Activated CD8-positive, alpha-beta T cell treated with anti-CD3 and anti-CD28 coated beads, Interleukin-2, amount 10 ng/mL, durations not matched to agents 7 days and 5 days (primary cell): Measurements from ENCODE around the gene KCNS3. TPM values are rescaled to one million over a fixed set of nuclear protein-coding genes. Genes with fewer than 3 reads are reported as not detected.
"Not testable (repeated sequence)": the region's sequence is repeated elsewhere in the genome, so short reads cannot be mapped to it uniquely, and the experiment has no call there.

Experiments
- ATAC-seq: fragments of 150-1000 bp; cut with Tn5 transposase; one replicate; pipeline ENCODE4 v1.10.0; 2021; ENCODE audit warnings: moderate library complexity
- CTCF ChIA-PET: fragments of 350-600 bp; sonication (Branson Sonifier 250); formaldehyde crosslinking; loops from one replicate; lab custom pipeline; 2021; ENCODE audit warnings: antibody characterized with exemption; lab: Charles Lee
- POLR2A ChIA-PET: fragments of 350-600 bp; sonication (Branson Sonifier 250); formaldehyde crosslinking; loops from one replicate; lab custom pipeline; 2021; ENCODE audit warnings: antibody characterized with exemption; lab: Charles Lee
- DNase-seq: peaks from one replicate; pipeline ENCODE4 v3.0.0-alpha.2; 2020
- H3K27ac Mint-ChIP-seq: one replicate; pipeline ENCODE4 v1.8.0; 2021; ENCODE audit warnings: mild to moderate bottlenecking, mixed read lengths
- H3K27me3 Mint-ChIP-seq: one replicate; pipeline ENCODE4 v1.8.0; 2021; ENCODE audit warnings: low read depth, mixed read lengths
- H3K36me3 Mint-ChIP-seq: one replicate; pipeline ENCODE4 v1.8.0; 2021; ENCODE audit warnings: low read depth, mixed read lengths
- H3K4me1 Mint-ChIP-seq: one replicate; pipeline ENCODE4 v1.8.0; 2021; ENCODE audit warnings: low read depth, mixed read lengths
- H3K4me3 Mint-ChIP-seq: one replicate; pipeline ENCODE4 v1.8.0; 2021; ENCODE audit warnings: mild to moderate bottlenecking, mixed read lengths
- H3K9me3 Mint-ChIP-seq: one replicate; pipeline ENCODE4 v1.8.0; 2022; ENCODE audit warnings: mixed read lengths; ENCODE audit not compliant: insufficient read depth
- total RNA-seq, 2 experiments: library from RNA; stranded (reverse); gene quantifications; one replicate each; pipeline ENCODE4 v1.2.3, GENCODE V29; 2021

The KCNS3 gene
- total RNA-seq, 2 experiments from 2014 or later = not detected

GRCh38 chr2:17959356-17959755 is 80.9 kb downstream of the KCNS3 start:
- no peaks in the 10 kb centered on the region for H3K36me3 Mint-ChIP-seq
- H3K9me3 Mint-ChIP-seq = no peaks in the 10 kb centered on the region
- ChIA-PET CTCF (no interaction called here), POLR2A (no interaction called here)
- no peak for DNase-seq
- H3K4me1 Mint-ChIP-seq = no peaks in the 10 kb centered on the region
- no peaks in the 10 kb centered on the region for H3K27me3 Mint-ChIP-seq
- H3K4me3 Mint-ChIP-seq = no peak overlapping the region
- no peak for ATAC-seq
- no peak overlapping the region for H3K27ac Mint-ChIP-seq

DNA sequence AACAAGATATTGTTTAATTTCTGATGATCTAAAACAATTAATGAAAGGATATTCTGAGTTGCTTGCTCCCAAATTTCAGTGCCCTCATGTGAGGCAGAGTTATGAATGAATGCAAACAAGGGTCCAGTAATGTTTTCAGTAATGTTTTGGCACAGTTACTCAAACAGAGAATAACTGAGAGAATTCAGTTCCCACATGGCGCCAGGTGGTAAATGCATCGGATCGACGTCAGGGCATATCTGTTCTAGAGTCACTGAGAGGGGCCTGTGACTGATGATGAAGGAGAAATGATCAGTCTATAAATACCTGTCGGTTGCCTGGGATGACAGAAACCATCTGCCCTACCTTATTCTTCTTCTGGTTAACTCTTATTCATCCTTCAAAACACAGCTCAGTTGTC is 81.4 kb downstream of the KCNS3 start:
- no peaks in the 10 kb centered on the region for H3K36me3 Mint-ChIP-seq
- no peak overlapping the region for H3K4me3 Mint-ChIP-seq
- CTCF ChIA-PET = no interaction called here
- no peak for ATAC-seq
- no peak for DNase-seq
- no peaks in the 10 kb centered on the region for H3K27me3 Mint-ChIP-seq
- H3K27ac Mint-ChIP-seq = no peak overlapping the region
- no peaks in the 10 kb centered on the region for H3K9me3 Mint-ChIP-seq
- no peaks in the 10 kb centered on the region for H3K4me1 Mint-ChIP-seq
- POLR2A ChIA-PET = no interaction called here

- Mint-ChIP-seq H3K9me3 (no peaks in the 10 kb centered on the region), H3K36me3 (no peaks in the 10 kb centered on the region), H3K4me3 (no peak overlapping the region), H3K27me3 (no peaks in the 10 kb centered on the region), H3K27ac (no peak overlapping the region), H3K4me1 (no peaks in the 10 kb centered on the region)
- no peak for DNase-seq
- POLR2A ChIA-PET = no interaction called here
- CTCF ChIA-PET = no interaction called here
- ATAC-seq = no peak
Measured at GRCh38 chr2:17960925-17961324, 82.5 kb downstream of the KCNS3 start.

DNA sequence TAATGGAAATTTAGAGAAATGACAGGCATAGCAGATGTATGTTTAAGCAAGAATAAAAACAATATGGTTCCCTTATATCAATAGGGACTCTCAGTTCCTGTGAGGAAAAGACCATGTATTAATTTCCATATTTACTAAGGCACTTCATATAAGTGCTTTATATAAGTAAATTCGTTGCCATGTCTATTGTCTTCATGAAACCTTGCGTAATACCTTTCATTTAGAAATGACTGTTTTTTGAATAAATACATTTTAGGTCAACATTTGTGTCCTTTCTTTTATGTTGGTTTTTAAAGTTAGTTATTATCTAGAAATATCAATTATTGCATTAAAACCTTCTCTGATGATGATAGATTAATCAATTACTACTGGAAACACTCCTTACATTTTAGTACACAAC is 83.3 kb downstream of the KCNS3 start:
- DNase-seq = no peak
- CTCF ChIA-PET = no interaction called here
- Mint-ChIP-seq H3K27ac (no peak overlapping the region), H3K4me3 (no peak overlapping the region), H3K36me3 (no peaks in the 10 kb centered on the region), H3K9me3 (no peaks in the 10 kb centered on the region), H3K27me3 (no peaks in the 10 kb centered on the region), H3K4me1 (no peaks in the 10 kb centered on the region)
- POLR2A ChIA-PET = no interaction called here
- no peak for ATAC-seq

GRCh38 chr2:17962876-17963275 is 84.4 kb downstream of the KCNS3 start:
- Mint-ChIP-seq H3K4me3 (no peak overlapping the region), H3K9me3 (no peaks in the 10 kb centered on the region), H3K4me1 (no peaks in the 10 kb centered on the region), H3K27ac (no peak overlapping the region), H3K36me3 (no peaks in the 10 kb centered on the region), H3K27me3 (no peaks in the 10 kb centered on the region)
- ChIA-PET POLR2A (no interaction called here), CTCF (no interaction called here)
- ATAC-seq (no peak), DNase-seq (no peak)

DNA sequence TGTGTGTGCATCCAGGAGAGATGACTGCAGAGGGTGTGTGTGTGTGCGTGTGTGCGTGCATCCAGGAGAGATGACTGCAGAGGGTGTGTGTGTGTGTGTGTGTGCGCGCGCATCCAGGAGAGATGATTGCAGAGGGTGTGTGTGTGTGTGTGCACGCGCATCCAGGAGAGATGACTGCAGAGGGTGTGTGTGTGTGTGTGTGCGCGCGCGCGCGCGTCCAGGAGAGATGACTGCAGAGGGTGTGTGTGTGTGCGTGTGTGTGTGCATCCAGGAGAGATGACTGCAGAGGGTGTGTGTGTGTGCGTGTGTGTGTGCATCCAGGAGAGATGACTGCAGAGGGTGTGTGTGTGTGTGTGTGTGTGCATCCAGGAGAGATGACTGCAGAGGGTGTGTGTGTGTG is 85.1 kb downstream of the KCNS3 start:
- H3K27me3 Mint-ChIP-seq, H3K36me3 Mint-ChIP-seq, POLR2A ChIA-PET, H3K4me1 Mint-ChIP-seq, DNase-seq, H3K27ac Mint-ChIP-seq, H3K9me3 Mint-ChIP-seq, H3K4me3 Mint-ChIP-seq, ATAC-seq, CTCF ChIA-PET: not testable (repeated sequence)

DNA sequence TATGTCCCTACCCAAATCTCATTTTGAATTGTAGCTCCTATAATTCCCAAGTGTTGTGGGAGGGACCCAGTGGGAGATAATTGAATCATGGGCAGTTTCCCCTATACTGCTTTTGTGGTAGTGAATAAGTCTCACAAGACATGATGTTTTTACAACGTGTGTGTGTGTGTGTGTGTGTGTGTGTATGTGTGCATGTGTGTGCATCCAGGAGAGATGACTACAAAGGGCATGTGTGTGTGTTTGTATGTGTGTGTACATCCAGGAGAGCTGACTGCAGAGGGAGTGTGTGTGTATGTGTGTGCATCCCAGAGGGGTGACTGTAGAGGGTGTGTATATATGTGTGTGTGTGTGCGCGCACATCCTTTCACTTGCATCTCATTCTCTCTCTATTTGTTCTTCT is 86.7 kb downstream of the KCNS3 start:
- Mint-ChIP-seq H3K9me3 (no peaks in the 10 kb centered on the region), H3K36me3 (no peaks in the 10 kb centered on the region), H3K27me3 (no peaks in the 10 kb centered on the region), H3K4me1 (no peaks in the 10 kb centered on the region), H3K27ac (no peak overlapping the region), H3K4me3 (no peak overlapping the region)
- no peak for ATAC-seq
- ChIA-PET POLR2A (no interaction called here), CTCF (no interaction called here)
- DNase-seq = no peak

- Mint-ChIP-seq H3K4me1 (no peaks in the 10 kb centered on the region), H3K27ac (no peak overlapping the region), H3K9me3 (no peaks in the 10 kb centered on the region), H3K27me3 (no peaks in the 10 kb centered on the region), H3K4me3 (no peak overlapping the region), H3K36me3 (no peaks in the 10 kb centered on the region)
- no peak for DNase-seq
- ChIA-PET CTCF (no interaction called here), POLR2A (no interaction called here)
- ATAC-seq = no peak
Measured at GRCh38 chr2:17966798-17967197, 88.3 kb downstream of the KCNS3 start.

GRCh38 chr2:17969661-17970060 is 91.2 kb downstream of the KCNS3 start:
- no peak overlapping the region for H3K27ac Mint-ChIP-seq
- ChIA-PET CTCF (no interaction called here), POLR2A (no interaction called here)
- DNase-seq = no peak
- H3K4me1 Mint-ChIP-seq = no peaks in the 10 kb centered on the region
- ATAC-seq = no peak
- no peaks in the 10 kb centered on the region for H3K9me3 Mint-ChIP-seq
- H3K4me3 Mint-ChIP-seq = no peak overlapping the region
- H3K27me3 Mint-ChIP-seq = peaks cover 2% of the 10 kb centered on the region
- H3K36me3 Mint-ChIP-seq = no peaks in the 10 kb centered on the region

DNA sequence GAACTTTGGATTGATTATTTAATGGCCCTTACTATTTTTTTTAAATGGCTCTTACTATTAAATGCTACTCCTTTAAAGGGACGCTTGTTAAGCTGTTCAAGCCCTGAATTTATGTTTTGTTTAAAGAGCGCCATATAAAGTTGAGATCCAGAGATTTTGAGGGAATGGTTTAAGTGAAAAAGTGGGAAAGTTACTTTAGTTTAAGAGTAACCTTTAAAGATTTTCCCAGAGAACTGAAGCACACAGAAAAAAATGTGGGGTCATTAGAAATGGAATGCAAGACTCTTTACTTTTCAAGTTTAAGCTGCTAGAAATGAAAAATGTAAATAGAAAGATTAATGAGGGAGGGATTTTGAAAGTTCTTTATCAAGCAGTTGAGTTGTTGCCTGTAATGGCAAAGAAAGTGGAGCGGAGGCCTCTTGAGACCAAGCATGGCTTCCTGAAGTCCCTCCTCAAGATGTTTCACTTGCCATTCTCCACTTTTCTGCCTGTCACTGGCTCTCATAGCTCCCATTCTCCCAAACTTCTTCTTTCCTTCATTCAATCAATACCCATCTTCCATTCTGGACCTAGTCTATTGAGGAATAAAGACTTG is 93.2 kb downstream of the KCNS3 start:
- CTCF ChIA-PET = no interaction called here

GRCh38 chr2:17972991-17973390 is 94.5 kb downstream of the KCNS3 start:
- Mint-ChIP-seq H3K27ac (no peak overlapping the region), H3K36me3 (no peaks in the 10 kb centered on the region), H3K27me3 (peaks cover 2% of the 10 kb centered on the region), H3K9me3 (no peaks in the 10 kb centered on the region), H3K4me3 (no peak overlapping the region), H3K4me1 (no peaks in the 10 kb centered on the region)
- ATAC-seq = no peak
- POLR2A ChIA-PET = no interaction called here
- CTCF ChIA-PET = no interaction called here
- DNase-seq = no peak

More for the DNA sequence above, 93.2 kb downstream of the KCNS3 start:
- Mint-ChIP-seq H3K27ac (no peak overlapping the region), H3K36me3 (no peaks in the 10 kb centered on the region), H3K9me3 (no peaks in the 10 kb centered on the region), H3K4me1 (no peaks in the 10 kb centered on the region), H3K27me3 (peaks cover 2% of the 10 kb centered on the region), H3K4me3 (no peak overlapping the region)
- DNase-seq (no peak), ATAC-seq (no peak)
- POLR2A ChIA-PET = no interaction called here

DNA sequence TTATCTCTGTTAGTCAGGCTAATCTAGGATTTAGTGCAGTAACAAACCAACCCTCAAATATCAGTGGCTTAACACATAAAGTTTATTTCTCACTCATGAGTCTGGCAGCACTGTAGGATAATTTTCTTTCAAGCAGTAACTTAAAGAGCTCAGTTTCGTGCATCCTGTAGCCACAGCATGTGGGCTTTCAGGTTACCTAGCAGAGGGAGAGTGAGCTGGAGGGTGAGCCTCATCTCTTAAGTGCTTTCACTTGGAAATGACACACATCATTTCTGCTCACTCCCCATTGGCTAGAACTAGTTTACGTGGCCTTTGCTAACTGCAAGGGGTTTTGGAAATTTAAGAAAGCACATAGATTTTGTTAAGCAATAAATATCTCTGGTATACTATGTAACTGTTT is 96.9 kb downstream of the KCNS3 start:
- CTCF ChIA-PET = no interaction called here
- no peak overlapping the region for H3K27ac Mint-ChIP-seq
- DNase-seq (no peak), ATAC-seq (no peak)
- POLR2A ChIA-PET = no interaction called here
- no peaks in the 10 kb centered on the region for H3K9me3 Mint-ChIP-seq
- peaks cover 2% of the 10 kb centered on the region for H3K27me3 Mint-ChIP-seq
- H3K4me3 Mint-ChIP-seq = no peak overlapping the region
- H3K36me3 Mint-ChIP-seq = no peaks in the 10 kb centered on the region
- H3K4me1 Mint-ChIP-seq = no peaks in the 10 kb centered on the region
